ENCODE measurements around the gene GLIS2. TPM values are rescaled to one million over a fixed set of nuclear protein-coding genes. Genes with fewer than 3 reads are reported as not detected.

The GLIS2 gene
- total and polyA plus RNA-seq, 10 of the 15 experiments (the other 5 are each of a cell fraction or from before 2014, with no cell fraction given): 0.03 to 0.64 (median 0.18) TPM; not detected in 4

- no peaks in the 10 kb centered on the region for H3K9me3 ChIP-seq (replicated peaks; ENCODE audit: control insufficient read depth, insufficient read depth, low read length)
- 89% methylated on average over 10 of the region's 10 CpGs for WGBS (ENCODE audit: insufficient coverage, insufficient replicate concordance, low lambda C conversion rate, missing lambda C conversion rate)
- H3K9ac ChIP-seq (ENCODE audit: control insufficient read depth, insufficient read depth, low read length): no peak overlapping the region
- FAIRE-seq (no peak), ATAC-seq (no peak), DNase-seq (ENCODE audit: low read depth, low spot score) (no peak)
- peaks cover 0 to 19% of the 10 kb centered on the region in 2 experiments; a peak in 3 of 4 replicates for H3K36me3 ChIP-seq (ENCODE audit: control insufficient read depth in 2 of 2, insufficient read depth in 2 of 2, low read length in 1 of 2)
- no TSS peak for BruUV-seq (replicated peaks)
- ChIA-PET POLR2A (no interaction called here), SMC1A (ENCODE audit: uncharacterized antibody, unreplicated experiment) (no interaction called here), RAD21 (ENCODE audit: unreplicated experiment) (no interaction called here), CTCF (interaction anchor here (0.6 kb wide), 1 partner anchor 37 kb away, joined by 3 read pairs; no protein-coding TSS in a partner anchor)
- peaks cover under 1% of the 10 kb centered on the region for H3K79me2 ChIP-seq (ENCODE audit: control insufficient read depth, insufficient read depth, low read length)
- in situ Hi-C loops (cut with MboI) (no loop called here), intact Hi-C loops (cut with micrococcal nuclease; ENCODE audit: unreplicated experiment) (loop anchor here (10.0 kb wide), 1 partner anchor 134 kb away; no protein-coding TSS in a partner anchor)
- H3K4me1 ChIP-seq (ENCODE audit: control insufficient read depth, insufficient read depth, low read length): no peaks in the 10 kb centered on the region
- no peak overlapping the region for H2AFZ ChIP-seq (ENCODE audit: control insufficient read depth, low read depth, low read length)
- H4K20me1 ChIP-seq (ENCODE audit: control insufficient read depth, insufficient read depth): no peaks in the 10 kb centered on the region
- no peak overlapping the region for H3K27ac ChIP-seq (ENCODE audit: control insufficient read depth, insufficient read depth)
- no peak overlapping the region for H3K4me3 ChIP-seq
- no peak for TF ChIP-seq CHD4 (IDR thresholded peaks at IDR 0.05)
- TF ChIP-seq FOXK2 (IDR thresholded peaks at IDR 0.05): no peak
- TF ChIP-seq ZBED1 (IDR thresholded peaks at IDR 0.05; ENCODE audit: borderline replicate concordance): no peak
- no peak for TF ChIP-seq CREM (IDR thresholded peaks at IDR 0.05; ENCODE audit: low read depth)
- no peak for TF ChIP-seq POLR2AphosphoS2 (IDR thresholded peaks at IDR 0.05; ENCODE audit: low read depth, low read length)
- TF ChIP-seq POLR2A (IDR thresholded peaks at IDR 0.05; ENCODE audit: low read depth, low read length): no peak
- no peak for TF ChIP-seq JUNB (IDR thresholded peaks at IDR 0.05)
- TF ChIP-seq GATAD2B (conservative IDR thresholded peaks at IDR 0.05; ENCODE audit: low read depth): no peak
- TF ChIP-seq PBX3 (IDR thresholded peaks at IDR 0.05; ENCODE audit: insufficient replicate concordance, low read depth, low read length): no peak
- TF ChIP-seq NFIC (IDR thresholded peaks at IDR 0.05; ENCODE audit: low read depth, low read length): no peak
- TF ChIP-seq REST (IDR thresholded peaks at IDR 0.05; ENCODE audit: low read depth, low read length): no peak
- TF ChIP-seq IRF3 (IDR thresholded peaks at IDR 0.05): no peak
- no peak for TF ChIP-seq BCL11A (IDR thresholded peaks at IDR 0.05; ENCODE audit: low read depth, low read length)
- no peak for TF ChIP-seq ATF3 (IDR thresholded peaks at IDR 0.05; ENCODE audit: borderline replicate concordance, extremely low read depth, low read depth, low read length)
- TF ChIP-seq JUND (IDR thresholded peaks at IDR 0.05; ENCODE audit: low read depth, low read length): no peak
- no peak overlapping the region for H3K4me2 ChIP-seq (ENCODE audit: control insufficient read depth, insufficient read depth)
- no peaks in the 10 kb centered on the region for H3K27me3 ChIP-seq (replicated peaks in 1 of 2; ENCODE audit: control insufficient read depth in 2 of 2, insufficient read depth in 2 of 2, low read length in 1 of 2)
Observed at GRCh38 chr16:4338712-4339299, 22.9 kb downstream of the GLIS2 start.
